HEK293T (cell line): ENCODE measurements around the gene RETREG2.

Source experiments
- BHLHE40 ChIP-seq: fragments of 450-650 bp; IDR thresholded peaks from 2 replicates; pipeline ENCODE4 v1.6.1; 2016; ENCODE audit warnings: mild to moderate bottlenecking, moderate library complexity, borderline replicate concordance
- ELF4 ChIP-seq: fragments of 450-650 bp; IDR thresholded peaks from 2 replicates; pipeline ENCODE4 v1.6.1; 2017; ENCODE audit warnings: antibody characterized with exemption
- FOXK2 ChIP-seq: fragments of 450-650 bp; IDR thresholded peaks from 2 replicates; pipeline ENCODE4 v1.6.1; 2016; ENCODE audit warnings: mild to moderate bottlenecking
- NFRKB ChIP-seq: fragments of 450-650 bp; IDR thresholded peaks from 2 replicates; pipeline ENCODE4 v1.6.1; 2016; ENCODE audit warnings: mild to moderate bottlenecking, moderate library complexity
- SUZ12 ChIP-seq: fragments of 450-650 bp; IDR thresholded peaks from 2 replicates; pipeline ENCODE4 v1.6.1; 2016; ENCODE audit warnings: mild to moderate bottlenecking
- ZNF384 ChIP-seq: fragments of 450-650 bp; IDR thresholded peaks from 2 replicates; pipeline ENCODE4 v1.6.1; 2016

DNA sequence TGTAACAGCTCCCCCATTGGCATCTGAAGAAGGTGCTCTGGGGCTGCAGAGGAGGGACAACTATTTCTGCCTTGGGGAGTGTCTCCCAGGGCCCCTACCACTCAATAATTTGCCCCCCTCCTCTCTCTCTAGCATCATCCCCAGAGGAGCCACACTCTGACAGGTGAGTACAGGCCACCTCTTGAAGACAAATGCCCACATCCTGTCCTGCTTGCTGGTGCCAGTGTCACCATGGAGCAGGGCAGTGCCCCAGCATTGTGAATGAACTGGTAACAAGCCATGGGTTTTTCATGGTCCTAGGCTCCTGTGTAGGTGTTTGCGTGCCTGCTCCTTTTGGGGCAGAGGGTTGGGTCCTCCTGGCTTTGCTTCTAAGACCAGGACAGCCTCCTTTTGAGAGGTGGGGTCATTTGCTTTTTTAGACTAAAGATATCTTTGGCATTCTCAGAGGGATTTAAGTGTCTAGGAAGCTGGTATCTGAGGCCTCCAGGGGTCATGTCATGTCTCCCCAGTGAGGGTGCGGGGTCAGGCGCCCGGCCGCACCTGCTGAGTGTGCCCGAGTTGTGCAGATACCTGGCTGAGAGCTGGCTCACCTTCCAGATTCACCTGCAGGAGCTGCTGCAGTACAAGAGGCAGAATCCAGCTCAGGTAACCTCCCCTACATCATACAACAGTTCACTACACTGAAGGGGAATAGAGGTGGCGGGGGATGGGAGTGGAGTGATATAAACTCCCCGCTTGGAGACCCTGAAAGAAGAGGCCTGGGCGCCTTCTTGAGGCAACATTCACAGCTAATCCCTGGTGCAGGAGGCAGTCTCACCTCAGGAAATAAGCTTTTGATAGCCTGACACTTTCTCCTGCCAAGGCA, 1.8 kb downstream of the RETREG2 start:
- TF ChIP-seq NFRKB (no peak), ELF4 (no peak), SUZ12 (no peak), ZNF384 (no peak), FOXK2 (no peak), BHLHE40 (no peak)
